Left hindlimb (tissue), 1 donor: Measurements from ENCODE around the gene RAB11FIP4.
"Not testable (repeated sequence)": the region's sequence is repeated elsewhere in the genome, so short reads cannot be mapped to it uniquely, and the experiment has no call there.

Source experiments
- DNase-seq: peaks from one replicate; pipeline ENCODE4 v3.0.0-alpha.2; 2018

Gene RAB11FIP4

GRCh38 chr17:31391496-31391949, at the start of gene RAB11FIP4:
TSS of gene RAB11FIP4 (plus strand) at chr17:31391675. CDS start at chr17:31391853, 178 bp downstream.
- DNase-seq = no peak

DNA sequence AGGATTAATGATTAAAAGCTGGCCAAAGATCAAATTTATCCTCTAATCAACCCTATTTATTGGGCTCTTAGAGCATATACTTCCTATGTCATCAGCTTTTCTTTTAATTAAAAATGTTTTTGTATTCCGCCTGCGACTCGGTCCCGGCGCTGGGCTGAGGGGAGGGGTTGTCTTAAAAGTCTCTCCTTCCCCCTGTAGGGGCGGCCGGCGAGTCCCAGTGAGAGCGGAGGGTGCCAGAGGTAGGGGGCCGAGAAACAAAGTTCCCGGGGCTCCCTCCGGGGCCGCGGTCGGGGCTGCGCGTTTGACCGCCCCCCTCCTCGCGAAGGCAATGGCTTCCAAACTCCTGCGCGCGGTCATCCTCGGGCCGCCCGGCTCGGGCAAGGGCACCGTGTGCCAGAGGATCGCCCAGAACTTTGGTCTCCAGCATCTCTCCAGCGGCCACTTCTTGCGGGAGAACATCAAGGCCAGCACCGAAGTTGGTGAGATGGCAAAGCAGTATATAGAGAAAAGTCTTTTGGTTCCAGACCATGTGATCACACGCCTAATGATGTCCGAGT, 46.2 kb upstream of the RAB11FIP4 start:
- not testable (repeated sequence) for DNase-seq

DNA sequence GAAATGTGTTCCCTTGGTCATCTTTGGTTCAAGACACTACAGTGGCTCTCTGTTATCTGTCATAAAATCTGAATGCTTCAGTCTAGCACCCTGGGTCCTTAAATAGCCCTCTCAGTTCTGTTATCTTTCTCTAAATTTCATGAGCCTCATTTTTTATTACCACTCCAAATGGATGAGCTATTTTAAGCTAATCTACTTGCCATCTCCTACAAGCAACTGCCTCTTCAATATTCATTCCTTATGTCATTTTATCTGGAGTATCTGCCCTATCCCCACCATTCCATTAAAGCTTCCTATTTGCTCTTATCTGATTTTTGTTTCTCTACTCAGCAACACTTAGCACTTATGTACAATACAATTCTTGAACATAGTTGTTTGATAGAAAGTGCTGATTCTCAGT, 42.0 kb upstream of the RAB11FIP4 start:
- no peak for DNase-seq

GRCh38 chr17:31355935-31356334, 35.5 kb upstream of the RAB11FIP4 start:
- no peak for DNase-seq

DNA sequence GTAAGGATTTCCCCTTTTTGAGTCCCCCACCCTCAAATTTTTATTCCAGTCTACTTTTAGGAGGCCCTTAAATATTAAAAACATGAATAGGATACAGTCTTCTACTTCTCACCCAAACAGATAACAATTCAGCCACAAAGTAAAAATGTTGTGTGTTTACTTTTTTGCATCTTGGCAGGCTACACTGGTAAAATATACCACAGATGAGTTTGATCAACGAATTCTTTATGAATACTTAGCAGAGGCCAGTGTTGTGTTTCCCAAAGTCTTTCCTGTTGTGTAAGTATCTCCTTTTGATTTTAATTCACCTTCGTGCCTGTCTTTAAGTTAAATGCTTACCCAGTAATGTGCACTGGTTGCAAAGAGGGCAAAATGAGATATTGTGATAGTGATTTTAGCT, 34.4 kb upstream of the RAB11FIP4 start:
- no peak for DNase-seq

- no peak for DNase-seq
These were observed 33.6 kb upstream of the RAB11FIP4 start for GRCh38 chr17:31357839-31358394.

DNA sequence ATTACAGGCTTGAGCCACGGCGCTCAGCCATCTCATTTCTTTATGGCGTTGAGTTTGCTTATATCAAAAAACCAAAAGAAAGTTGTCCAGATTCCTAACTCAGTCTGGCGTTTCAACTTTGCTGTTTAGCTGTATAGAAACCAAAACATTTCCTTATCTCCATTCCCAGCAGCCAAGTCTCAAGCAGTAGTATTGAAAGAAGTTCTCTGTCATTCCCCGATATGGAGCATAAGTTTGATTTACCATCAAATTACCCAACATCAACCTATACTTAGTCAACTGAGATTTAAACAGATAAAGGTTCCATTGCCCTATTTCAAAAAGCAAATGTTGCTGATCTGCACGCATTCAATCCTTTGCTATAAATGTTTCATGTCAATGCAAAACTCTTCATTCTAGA, 27.5 kb upstream of the RAB11FIP4 start:
- no peak for DNase-seq

DNA sequence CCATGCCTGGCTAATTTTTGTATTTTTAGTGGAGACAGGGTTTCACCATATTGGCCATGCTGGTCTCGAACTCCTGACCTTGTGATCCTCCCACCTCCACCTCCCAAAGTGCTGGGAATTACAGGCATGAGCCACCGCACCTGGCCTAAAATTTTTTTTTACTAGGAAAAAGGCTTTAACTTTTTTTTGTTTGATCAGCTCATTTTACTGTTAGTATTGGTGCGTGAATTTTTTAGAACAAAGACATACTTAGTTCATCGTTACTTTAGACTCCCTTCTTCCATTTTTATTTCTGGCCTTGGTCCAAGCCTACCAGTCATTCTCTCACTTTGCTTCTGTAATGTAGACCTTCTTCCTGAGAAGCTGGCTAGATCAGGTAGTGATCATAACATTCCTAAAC, 25.4 kb upstream of the RAB11FIP4 start:
- DNase-seq = no peak

GRCh38 chr17:31369266-31369665, 22.2 kb upstream of the RAB11FIP4 start:
- DNase-seq = no peak

- DNase-seq = no peak
These were observed 19.9 kb upstream of the RAB11FIP4 start for GRCh38 chr17:31371511-31372097.

DNA sequence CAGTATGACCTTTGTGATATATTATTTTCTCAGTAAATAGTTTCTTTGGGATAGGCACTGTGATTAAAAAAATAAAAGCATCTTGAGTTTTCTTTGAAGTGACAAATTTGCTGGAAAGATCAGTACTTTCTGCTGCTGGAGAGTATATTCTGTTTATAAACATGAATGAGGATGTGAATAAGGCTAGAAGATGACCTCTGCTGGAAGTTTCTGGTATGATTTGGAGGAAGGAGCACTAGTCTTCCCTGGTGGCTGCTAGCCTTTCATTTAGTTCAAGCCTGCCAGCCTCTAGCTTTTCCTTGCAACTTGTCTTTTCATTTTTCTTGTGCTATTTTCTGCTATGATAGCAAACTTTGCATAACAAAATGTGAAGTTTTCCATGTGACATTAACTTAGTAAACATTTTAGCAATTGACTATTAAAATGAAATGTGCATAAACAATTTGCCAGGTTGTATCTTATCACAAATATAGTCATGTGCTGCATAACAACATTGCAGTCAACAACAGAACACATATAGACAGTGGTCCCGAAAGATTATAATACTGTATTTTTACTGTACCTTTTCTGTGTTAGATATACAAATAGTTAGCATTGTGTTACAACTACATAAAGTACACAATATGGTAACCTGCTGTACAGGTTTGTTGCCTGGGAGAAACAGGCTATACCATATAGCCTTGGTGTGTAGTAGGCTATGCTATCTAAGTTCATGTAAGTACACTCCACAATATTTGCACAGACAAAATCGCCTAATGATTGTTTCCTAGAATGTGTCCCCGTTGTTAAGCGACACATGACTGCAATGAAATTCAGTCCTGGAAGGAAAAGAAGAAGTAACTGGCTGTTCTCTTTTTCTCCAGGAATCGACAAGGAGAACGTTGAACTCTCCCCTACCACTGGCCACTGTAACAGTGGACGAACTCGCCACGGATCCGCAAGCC, 18.1 kb upstream of the RAB11FIP4 start:
- DNase-seq = no peak

DNA sequence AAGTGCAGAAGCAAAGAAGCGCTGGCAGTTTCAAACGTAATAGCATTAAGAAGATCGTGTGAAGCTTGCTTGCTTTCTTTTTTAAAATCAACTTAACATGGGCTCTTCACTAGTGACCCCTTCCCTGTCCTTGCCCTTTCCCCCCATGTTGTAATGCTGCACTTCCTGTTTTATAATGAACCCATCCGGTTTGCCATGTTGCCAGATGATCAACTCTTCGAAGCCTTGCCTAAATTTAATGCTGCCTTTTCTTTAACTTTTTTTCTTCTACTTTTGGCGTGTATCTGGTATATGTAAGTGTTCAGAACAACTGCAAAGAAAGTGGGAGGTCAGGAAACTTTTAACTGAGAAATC, 17.4 kb upstream of the RAB11FIP4 start:
- DNase-seq = no peak

DNA sequence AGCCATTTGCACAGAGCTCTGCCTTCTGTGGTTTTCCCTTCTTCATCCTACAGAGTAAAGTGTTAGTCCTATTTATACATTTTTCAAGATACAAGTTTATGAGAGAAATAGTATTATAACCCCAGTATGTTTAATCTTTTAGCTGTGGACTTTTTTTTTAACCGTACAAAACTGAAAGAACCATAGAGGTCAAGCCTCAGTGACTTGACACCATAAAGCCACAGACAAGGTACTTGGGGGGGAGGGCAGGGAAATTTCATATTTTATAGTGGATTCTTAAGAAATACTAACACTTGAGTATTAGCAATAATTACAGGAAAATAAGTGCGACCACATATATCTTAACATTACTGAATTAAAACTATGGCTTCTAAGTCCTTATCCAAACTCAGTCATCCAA, 17.0 kb upstream of the RAB11FIP4 start:
- no peak for DNase-seq

DNA sequence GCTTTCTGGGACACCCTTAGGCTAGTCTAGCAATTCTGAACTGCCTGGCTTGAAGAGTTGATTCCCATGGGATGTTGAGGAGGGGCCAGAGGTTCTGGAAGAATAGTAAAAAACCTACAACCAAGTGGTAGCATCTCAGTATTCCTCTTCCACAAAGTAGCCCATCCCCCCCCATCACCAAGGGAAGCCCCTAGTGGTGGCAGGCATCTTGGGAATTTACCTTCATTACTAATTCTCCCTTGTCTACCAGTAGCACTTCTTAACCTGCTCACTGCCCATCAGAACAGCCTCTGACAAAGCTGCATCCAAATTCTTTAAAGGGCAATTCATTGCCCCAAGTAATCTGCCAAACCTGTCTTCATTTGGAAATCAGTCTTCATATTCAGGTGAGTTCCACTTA, 12.8 kb upstream of the RAB11FIP4 start:
- DNase-seq = no peak

DNA sequence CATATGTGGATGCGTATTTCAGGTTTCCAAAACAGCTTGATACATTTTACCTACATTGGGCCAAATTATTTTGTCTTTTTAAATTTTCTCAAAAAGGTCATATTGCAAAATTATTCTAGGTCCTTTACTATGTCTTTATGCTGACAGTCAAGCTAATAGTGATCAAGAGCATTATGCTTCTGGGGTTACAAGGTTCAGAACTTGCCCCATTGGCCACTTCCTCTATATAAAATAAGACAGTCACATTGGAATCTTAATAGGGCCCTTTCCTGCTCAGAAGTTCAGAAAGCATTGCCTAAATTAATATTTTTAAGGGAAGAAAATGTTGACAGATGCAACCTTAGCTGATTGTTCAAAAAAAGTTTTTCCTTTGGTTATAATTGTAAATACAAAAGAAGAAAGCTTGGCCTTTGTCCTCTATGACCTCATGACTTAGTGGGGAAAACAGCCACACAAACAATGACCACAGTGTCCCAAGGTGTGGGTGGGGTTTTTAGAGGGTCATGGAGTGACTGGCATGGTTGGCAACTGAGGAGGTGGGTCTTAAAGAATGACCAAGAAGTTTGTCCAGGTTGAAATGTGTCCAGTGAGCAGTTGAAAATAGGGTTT, 11.8 kb upstream of the RAB11FIP4 start:
- no peak for DNase-seq

DNA sequence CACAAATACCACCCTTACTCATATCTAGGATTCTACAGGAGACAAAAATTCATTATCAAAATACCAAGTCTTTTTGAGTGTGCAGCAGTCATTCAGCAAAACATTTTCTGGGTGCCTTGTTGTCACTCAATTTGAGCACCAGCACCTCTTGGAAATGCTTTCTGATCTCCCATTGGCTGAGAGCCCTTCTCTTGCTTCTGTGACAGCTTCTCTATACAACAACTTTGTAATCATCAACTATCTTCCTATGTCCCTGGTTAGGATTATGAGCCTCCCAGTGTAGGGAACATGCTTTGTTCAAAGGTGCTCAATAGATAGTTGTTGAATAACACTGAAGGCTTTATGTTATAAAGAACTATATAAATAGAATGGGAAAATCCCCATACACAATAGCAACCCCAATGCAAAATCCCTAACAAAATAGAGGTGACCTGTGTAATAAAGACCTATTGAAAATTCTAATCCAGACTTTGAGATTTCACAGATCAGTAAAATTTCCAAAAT, 10.3 kb upstream of the RAB11FIP4 start:
- DNase-seq = no peak

DNA sequence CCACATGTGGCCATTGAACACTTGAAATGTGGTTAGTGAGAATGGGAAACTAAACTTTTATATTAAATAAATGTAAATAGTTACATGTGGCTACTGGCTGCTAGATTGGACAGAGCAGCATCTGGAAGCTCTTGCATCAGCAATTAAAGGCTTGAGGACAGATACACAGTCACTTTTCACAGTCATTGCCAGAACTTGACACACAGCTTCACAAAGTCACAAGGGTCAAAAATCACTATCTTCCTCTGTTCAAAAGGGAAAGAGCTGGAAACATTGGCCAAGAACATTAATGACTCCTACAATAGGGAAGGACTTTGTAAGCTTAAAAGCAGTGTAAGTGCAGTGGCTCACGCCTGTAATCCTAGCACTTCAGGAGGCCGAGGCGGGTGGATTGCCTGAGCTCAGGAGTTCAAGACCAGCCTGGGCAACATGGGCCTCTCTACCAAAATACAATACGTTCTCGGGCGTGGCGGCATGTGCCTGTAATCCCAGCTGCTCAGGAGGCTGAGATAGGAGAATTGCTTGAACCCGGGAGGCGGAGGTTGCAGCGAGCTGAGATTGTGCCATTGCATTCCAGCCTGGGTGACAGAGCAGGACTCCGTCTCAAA, 8.7 kb upstream of the RAB11FIP4 start:
- not testable (repeated sequence) for DNase-seq

DNA sequence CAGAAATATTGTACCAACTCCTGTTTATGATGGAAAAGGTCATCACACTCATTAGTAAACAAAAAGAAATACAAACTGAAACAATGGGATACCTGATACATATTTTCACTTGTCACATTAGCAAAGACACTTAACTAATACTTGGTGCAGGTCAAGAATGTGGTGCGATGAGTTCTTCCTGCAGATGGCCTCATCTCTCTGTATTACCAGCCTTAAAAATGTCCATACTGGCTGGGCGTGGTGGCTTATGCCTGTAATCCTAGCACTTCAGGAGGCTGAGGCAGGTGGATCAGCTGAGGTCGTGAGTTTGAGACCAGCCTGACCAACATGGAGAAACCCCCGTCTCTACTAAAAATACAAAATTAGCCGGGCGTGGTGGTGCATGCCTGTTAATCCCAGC, 8.0 kb upstream of the RAB11FIP4 start:
- not testable (repeated sequence) for DNase-seq

- DNase-seq = no peak
These were observed 5.8 kb upstream of the RAB11FIP4 start for GRCh38 chr17:31385428-31386285.

DNA sequence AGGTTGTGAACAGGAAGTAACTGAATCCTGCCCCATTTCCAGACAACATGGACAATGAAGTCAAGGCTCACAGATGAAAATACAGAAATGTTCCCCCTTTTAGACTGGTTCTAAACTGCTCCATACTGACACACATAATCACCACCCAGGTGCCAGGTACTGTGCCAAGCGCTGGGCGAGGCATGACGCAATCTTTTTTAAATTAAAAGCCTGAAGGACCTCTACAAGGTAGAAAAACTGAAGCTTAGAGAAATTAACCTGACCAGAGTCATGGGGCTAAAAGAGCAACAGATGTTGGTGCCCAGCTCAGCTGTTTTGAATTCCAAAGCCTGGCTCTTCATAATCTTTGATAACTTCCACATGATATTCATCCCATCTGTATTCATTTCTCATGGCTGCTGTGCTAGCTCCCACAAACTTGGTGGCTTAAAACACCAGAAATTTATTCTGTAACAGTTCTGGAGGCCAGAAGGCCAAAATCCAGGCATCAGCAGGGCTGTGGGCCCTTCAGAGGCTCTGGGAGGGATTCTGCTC, 4.9 kb upstream of the RAB11FIP4 start:
- no peak for DNase-seq

- no peak for DNase-seq
These were observed 4.0 kb upstream of the RAB11FIP4 start for GRCh38 chr17:31387438-31387837.
